Fibroblast of villous mesenchyme (primary cell): ENCODE measurements around the gene AHSP. TPM values are rescaled to one million over a fixed set of nuclear protein-coding genes. Genes with fewer than 3 reads are reported as not detected.
"Not testable (repeated sequence)": the region's sequence is repeated elsewhere in the genome, so short reads cannot be mapped to it uniquely, and the experiment has no call there.

ENCODE experiments used
- DNase-seq: peaks from one replicate; pipeline ENCODE4 v3.0.0-alpha.2; 2010; ENCODE audit warnings: low read depth
- H3K4me3 ChIP-seq: 2 replicates; pipeline ENCODE4 v1.5.1; 2011; ENCODE audit warnings: low read depth, mild to moderate bottlenecking, low read length
- CTCF ChIP-seq: IDR thresholded peaks from 2 replicates; pipeline ENCODE4 v1.5.1; 2012; ENCODE audit warnings: low read depth, mild to moderate bottlenecking, low read length; ENCODE audit not compliant: insufficient read depth
- total RNA-seq: library from RNA; depleted of rRNA; stranded (reverse); fragments of >200 nt; gene quantifications from 2 replicates; pipeline ENCODE4 v1.2.3, GENCODE V29; 2012

The AHSP gene
- total RNA-seq = not detected in 2 replicates

- no peak within 1 kb of the TSS for H3K4me3 ChIP-seq
- TF ChIP-seq CTCF = no peak
- DNase-seq = no peak
These were observed at the start of gene AHSP for GRCh38 chr16:31527734-31528274. TSS of gene AHSP (plus strand) at chr16:31527900. CDS start at chr16:31528140, 240 bp downstream.

- no peak for DNase-seq
- no peak for TF ChIP-seq CTCF
- no peak overlapping the region for H3K4me3 ChIP-seq
These were observed 48.7 kb upstream of the AHSP start for GRCh38 chr16:31478956-31479355.

GRCh38 chr16:31479751-31480150, 47.9 kb upstream of the AHSP start:
- DNase-seq = no peak
- TF ChIP-seq CTCF = no peak
- H3K4me3 ChIP-seq = no peak overlapping the region

- TF ChIP-seq CTCF = no peak
These were observed 46.7 kb upstream of the AHSP start for GRCh38 chr16:31480851-31481536.

GRCh38 chr16:31483081-31483480, 44.6 kb upstream of the AHSP start, which contains the start of gene SLC5A2:
TSS of gene SLC5A2 (plus strand) at chr16:31483123. CDS start at chr16:31483137, 14 bp downstream.
- DNase-seq = no peak
- H3K4me3 ChIP-seq = no peak within 1 kb of the TSS
- no peak for TF ChIP-seq CTCF

More at GRCh38 chr16:31480851-31481536, 46.7 kb upstream of the AHSP start:
- no peak for DNase-seq
- no peak overlapping the region for H3K4me3 ChIP-seq

GRCh38 chr16:31484048-31484447, 43.7 kb upstream of the AHSP start:
- DNase-seq, H3K4me3 ChIP-seq: not testable (repeated sequence)

- DNase-seq = no peak
- no peak for TF ChIP-seq CTCF
- H3K4me3 ChIP-seq = no peak overlapping the region
These were observed 43.1 kb upstream of the AHSP start for GRCh38 chr16:31484491-31485171.
